ENCODE results near the gene APOL1. TPM values are rescaled to one million over a fixed set of nuclear protein-coding genes. Genes with fewer than 3 reads are reported as not detected.
"Not testable (repeated sequence)": the region's sequence is repeated elsewhere in the genome, so short reads cannot be mapped to it uniquely, and the experiment has no call there.

The APOL1 gene
- total RNA-seq, 2 donors from 2014 or later = 52.8 to 89.4 TPM

DNA sequence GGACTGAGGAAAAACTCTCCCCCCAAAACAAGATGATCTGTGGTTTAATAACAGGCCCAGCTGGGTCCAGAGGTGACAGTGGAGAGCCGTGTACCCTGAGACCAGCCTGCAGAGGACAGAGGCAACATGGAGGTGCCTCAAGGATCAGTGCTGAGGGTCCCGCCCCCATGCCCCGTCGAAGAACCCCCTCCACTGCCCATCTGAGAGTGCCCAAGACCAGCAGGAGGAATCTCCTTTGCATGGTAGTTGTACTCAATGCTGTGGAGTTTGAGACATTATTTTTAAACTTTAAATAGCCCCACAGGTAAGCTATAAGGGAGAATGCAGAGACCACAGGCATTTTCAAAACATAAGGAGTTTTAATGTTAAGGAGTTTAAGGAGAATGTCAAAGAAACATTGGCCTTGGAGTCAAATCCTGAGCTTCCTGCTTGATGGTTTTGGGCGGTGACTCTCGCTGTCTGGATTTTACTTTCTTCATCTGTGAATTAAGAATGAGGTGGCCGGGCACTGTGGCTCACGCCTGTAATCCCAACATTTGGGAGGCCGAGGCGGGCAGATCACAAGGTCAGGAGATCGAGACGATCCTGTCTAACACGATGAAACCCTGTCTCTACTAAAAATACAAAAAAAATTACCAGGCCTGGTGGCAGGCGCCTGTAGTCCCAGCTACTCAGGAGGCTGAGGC, 6.8 kb downstream of the APOL1 start:
- H3K4me1 Mint-ChIP-seq = peaks cover 31% of the 10 kb centered on the region
- no peaks in the 10 kb centered on the region for H3K9me3 Mint-ChIP-seq
- peak overlapping the region; percentile 87 for H3K27ac Mint-ChIP-seq

DNA sequence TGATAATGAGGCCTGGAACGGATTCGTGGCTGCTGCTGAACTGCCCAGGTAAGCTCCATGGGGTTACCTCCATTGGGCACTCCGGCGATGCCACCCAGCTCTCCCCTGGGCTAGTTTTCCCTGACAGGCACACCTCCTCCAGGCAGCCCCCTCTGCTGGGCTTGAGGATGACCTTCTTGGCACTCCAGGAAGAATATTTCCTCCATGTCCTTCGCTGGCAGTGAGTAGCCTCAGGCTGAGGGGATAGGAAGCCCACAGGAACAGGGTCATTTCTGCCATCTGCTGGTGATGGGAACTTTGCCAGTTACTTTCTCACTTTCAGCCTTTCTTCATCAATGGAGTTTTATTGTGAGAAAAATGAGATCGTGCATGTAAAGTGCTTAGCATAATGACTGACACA, 8.7 kb downstream of the APOL1 start:
- not testable (repeated sequence) for H3K27ac Mint-ChIP-seq; H3K4me3 Mint-ChIP-seq; H3K9me3 Mint-ChIP-seq; ATAC-seq (replicated peaks); H3K27me3 Mint-ChIP-seq
- Mint-ChIP-seq H3K4me1 (peaks cover 21% of the 10 kb centered on the region), H3K36me3 (ENCODE audit: low read depth) (peaks cover 100% of the 10 kb centered on the region)

More for the DNA sequence above, 6.8 kb downstream of the APOL1 start:
- Mint-ChIP-seq H3K27me3 (no peaks in the 10 kb centered on the region), H3K36me3 (ENCODE audit: low read depth) (peaks cover 100% of the 10 kb centered on the region), H3K4me3 (peak overlapping the region; percentile 97)
- ATAC-seq (replicated peaks) = no peak

DNA sequence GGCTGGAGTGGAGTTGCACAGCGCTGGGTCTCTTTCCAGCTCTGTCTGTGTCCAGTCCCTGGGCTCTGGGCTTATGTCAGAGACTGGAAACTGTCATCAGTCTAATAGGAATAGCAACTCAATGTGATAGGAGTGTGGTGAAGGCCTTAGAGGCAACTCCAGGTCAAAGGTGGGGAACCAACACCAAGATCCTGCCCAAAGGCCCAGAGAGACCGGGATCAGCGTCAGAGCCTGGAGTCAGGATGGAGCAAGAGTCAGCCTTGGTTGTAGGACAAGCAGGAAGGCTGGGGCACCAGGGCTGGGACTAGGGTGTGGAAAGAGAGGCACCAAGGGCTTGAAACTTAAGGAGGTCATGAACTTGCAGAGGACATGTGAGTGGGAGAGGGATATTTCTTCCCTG, 9.4 kb downstream of the APOL1 start:
- H3K4me3 Mint-ChIP-seq; H3K9me3 Mint-ChIP-seq; H3K27me3 Mint-ChIP-seq; ATAC-seq (replicated peaks): not testable (repeated sequence)
- Mint-ChIP-seq H3K36me3 (ENCODE audit: low read depth) (peaks cover 100% of the 10 kb centered on the region), H3K4me1 (peaks cover 17% of the 10 kb centered on the region), H3K27ac (peak overlapping the region; percentile 52)

DNA sequence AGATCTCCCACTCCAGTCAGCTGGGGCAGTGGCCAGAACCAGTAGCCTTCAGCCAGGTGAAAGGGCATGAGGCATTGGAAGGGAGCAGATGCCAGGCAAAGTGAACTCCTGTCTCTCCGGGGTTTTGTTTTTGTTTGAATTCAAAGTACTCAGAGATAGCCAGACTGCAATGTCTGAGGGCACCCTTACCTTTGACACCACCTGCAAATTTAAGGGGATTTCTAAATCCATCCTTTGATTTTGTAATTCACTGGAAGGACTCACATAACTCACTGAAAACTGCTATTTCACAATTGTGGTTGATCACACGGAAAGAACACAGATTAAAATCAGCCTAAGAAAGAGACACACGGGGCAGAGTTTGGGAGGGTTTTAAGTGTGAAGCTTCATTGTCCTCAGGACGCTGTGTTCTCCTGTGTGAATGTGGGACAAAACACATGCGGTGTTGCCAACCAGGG, 10.3 kb downstream of the APOL1 start:
- H3K4me3 Mint-ChIP-seq; H3K27me3 Mint-ChIP-seq; H3K9me3 Mint-ChIP-seq; ATAC-seq (replicated peaks): not testable (repeated sequence)
- Mint-ChIP-seq H3K4me1 (peaks cover 10% of the 10 kb centered on the region), H3K36me3 (ENCODE audit: low read depth) (peaks cover 100% of the 10 kb centered on the region), H3K27ac (peak overlapping the region; percentile 47)

DNA sequence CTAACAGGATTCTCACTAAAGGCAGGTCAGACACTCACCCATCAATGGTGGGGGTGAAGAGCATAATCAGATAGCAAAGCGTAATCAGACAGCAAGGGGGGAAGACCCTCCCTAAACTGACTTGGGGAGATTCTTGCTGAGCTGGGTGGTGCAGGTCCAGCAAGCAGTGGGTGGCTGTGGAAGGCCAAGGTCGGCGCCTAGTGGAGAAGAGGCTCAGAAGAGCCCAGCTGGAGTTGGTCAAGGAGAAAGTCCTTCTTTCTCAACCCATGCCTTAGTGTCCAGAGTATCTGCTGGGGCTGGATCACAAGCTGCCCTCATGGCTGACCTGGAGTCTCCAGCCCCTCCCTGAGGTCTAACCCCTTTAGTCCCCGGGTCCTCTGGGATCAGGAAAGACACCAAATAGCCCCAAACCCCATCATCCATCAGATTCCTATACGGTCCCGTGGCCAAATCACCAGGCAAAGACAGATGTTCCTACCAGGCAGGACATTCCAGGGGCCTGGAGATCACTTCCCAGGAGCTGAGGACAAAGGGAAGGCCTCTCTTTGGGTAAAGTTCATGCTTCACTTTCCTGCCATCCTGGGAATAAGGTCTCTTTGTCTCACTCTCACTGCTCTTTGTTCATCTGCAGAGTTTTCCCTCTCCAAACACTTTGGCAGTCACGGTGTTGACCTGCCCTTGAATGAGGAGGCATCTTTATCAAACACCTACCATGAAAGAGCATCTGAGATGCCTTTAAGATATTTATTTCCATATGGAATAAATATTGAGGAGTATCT, 11.1 kb downstream of the APOL1 start:
- H3K4me1 Mint-ChIP-seq; H3K9me3 Mint-ChIP-seq; H3K27me3 Mint-ChIP-seq; H3K27ac Mint-ChIP-seq; ATAC-seq (replicated peaks); H3K4me3 Mint-ChIP-seq: not testable (repeated sequence)
- peaks cover 95% of the 10 kb centered on the region for H3K36me3 Mint-ChIP-seq (ENCODE audit: low read depth)

DNA sequence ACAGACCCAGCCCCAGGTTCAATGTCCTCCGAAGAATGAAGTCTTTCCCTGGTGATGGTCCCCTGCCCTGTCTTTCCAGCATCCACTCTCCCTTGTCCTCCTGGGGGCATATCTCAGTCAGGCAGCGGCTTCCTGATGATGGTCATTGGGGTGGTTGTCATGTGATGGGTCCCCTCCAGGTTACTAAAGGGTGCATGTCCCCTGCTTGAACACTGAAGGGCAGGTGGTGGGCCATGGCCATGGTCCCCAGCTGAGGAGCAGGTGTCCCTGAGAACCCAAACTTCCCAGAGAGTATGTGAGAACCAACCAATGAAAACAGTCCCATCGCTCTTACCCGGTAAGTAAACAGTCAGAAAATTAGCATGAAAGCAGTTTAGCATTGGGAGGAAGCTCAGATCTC, 14.1 kb downstream of the APOL1 start:
- Mint-ChIP-seq H3K27ac (no peak overlapping the region), H3K4me1 (no peaks in the 10 kb centered on the region), H3K9me3 (no peaks in the 10 kb centered on the region), H3K27me3 (no peaks in the 10 kb centered on the region), H3K4me3 (no peak overlapping the region), H3K36me3 (ENCODE audit: low read depth) (peaks cover 65% of the 10 kb centered on the region)
- ATAC-seq (replicated peaks) = no peak

- H3K27ac Mint-ChIP-seq = no peak overlapping the region
- no peak for ATAC-seq (replicated peaks)
- H3K4me1 Mint-ChIP-seq = no peaks in the 10 kb centered on the region
- no peaks in the 10 kb centered on the region for H3K27me3 Mint-ChIP-seq
- no peaks in the 10 kb centered on the region for H3K9me3 Mint-ChIP-seq
- no peak overlapping the region for H3K4me3 Mint-ChIP-seq
- peaks cover 56% of the 10 kb centered on the region for H3K36me3 Mint-ChIP-seq (ENCODE audit: low read depth)
Measured at GRCh38 chr22:36267896-36268485, 15.1 kb downstream of the APOL1 start.

GRCh38 chr22:36271231-36271630, 18.3 kb downstream of the APOL1 start:
- peaks cover 23% of the 10 kb centered on the region for H3K36me3 Mint-ChIP-seq (ENCODE audit: low read depth)
- H3K9me3 Mint-ChIP-seq; H3K27me3 Mint-ChIP-seq; H3K27ac Mint-ChIP-seq; H3K4me3 Mint-ChIP-seq; ATAC-seq (replicated peaks): not testable (repeated sequence)
- H3K4me1 Mint-ChIP-seq = peaks cover 14% of the 10 kb centered on the region

GRCh38 chr22:36271951-36272350, 19.0 kb downstream of the APOL1 start:
- peaks cover 14% of the 10 kb centered on the region for H3K4me1 Mint-ChIP-seq
- peaks cover 16% of the 10 kb centered on the region for H3K36me3 Mint-ChIP-seq (ENCODE audit: low read depth)
- not testable (repeated sequence) for ATAC-seq (replicated peaks); H3K4me3 Mint-ChIP-seq; H3K9me3 Mint-ChIP-seq; H3K27me3 Mint-ChIP-seq
- H3K27ac Mint-ChIP-seq = peak overlapping the region; percentile 63

DNA sequence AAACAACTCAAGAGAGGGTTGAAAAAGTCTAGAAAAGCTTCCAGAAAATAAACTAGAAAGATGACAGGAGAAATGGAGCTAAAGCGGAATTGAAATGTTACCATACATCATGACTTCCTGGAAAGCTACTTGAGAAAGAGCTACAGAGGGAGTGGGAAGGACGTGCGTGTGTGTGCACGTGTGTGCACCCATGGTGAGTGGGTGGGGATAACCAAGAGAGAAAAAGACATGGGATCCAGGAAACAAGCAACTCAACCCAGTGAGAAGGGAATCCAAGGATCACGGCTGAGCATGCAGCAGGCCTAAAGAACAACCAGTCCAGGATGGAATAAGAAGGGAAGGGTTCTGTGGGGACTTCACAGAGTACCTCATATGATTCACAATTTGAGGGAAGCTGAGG, 21.6 kb downstream of the APOL1 start:
- Mint-ChIP-seq H3K4me1 (peaks cover 19% of the 10 kb centered on the region), H3K27me3 (no peaks in the 10 kb centered on the region), H3K36me3 (ENCODE audit: low read depth) (peaks cover 6% of the 10 kb centered on the region), H3K4me3 (peak overlapping the region; percentile 1), H3K27ac (peak overlapping the region; percentile 2), H3K9me3 (no peaks in the 10 kb centered on the region)
- no peak for ATAC-seq (replicated peaks)

DNA sequence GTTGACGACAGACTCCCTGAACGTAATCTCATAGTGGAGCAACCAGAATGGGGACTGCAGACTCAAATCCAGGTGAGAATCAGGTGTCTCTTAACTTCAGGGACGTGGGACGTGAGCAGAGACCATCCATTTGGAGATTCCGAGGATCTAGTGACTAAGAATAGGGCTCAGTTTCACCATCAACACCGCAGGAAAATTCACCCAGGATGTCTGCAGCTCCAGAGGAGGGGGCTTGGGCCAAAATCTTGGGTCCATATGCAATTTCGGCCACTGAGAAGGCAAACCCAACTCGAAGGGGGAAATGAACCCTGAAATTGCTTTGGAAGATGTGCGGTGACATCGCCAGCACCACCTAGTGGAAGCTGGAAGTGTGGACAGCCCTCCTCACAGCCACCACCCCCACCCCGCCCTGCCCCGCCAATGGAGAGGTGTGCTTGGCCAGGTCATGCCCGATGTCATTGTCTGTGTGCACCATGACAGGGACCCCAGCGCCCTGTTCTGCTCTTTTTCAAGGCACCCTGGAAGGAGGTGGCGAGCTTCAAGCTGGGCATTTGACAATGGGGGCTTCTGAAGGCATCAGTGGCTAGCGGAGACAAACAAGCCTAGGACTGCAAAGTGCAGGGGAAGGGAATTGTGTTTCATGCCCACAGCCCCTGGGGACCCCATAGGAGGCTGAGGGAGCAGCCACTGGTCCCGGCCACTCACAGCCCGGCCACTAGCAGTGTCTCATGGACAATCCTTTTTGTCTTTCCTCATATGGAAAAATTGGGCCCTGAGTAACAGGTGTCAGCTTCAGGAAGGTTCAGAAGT, 24.8 kb downstream of the APOL1 start:
- Mint-ChIP-seq H3K36me3 (ENCODE audit: low read depth) (peaks cover 36% of the 10 kb centered on the region), H3K4me1 (peaks cover 19% of the 10 kb centered on the region), H3K4me3 (no peak overlapping the region), H3K27me3 (no peaks in the 10 kb centered on the region), H3K27ac (peak overlapping the region; percentile 47), H3K9me3 (no peaks in the 10 kb centered on the region)
- peak; percentile 78 for ATAC-seq (replicated peaks)

DNA sequence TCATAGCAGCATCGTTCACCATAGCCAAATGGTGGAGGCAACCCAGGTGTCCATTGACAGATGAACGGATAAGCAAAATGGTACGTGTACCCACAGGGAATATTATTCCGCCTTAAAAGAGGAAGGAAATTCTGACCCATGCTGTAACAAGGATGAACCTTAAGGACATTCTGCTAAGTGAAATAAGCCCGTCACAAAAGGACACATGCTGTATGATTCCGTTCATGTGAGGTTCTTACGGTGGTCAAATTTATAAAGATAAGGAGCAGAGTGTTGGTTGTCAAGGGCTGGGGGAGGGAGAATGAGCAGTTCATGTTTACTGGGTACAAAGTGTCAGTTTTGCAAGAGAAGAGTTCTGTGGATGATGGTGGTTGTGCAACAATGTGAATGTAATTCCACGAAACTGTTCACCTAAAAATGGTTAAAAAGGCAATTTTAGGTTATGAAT, 26.3 kb downstream of the APOL1 start:
- Mint-ChIP-seq H3K27ac (no peak overlapping the region), H3K36me3 (ENCODE audit: low read depth) (peaks cover 51% of the 10 kb centered on the region), H3K27me3 (no peaks in the 10 kb centered on the region), H3K9me3 (no peaks in the 10 kb centered on the region), H3K4me1 (peaks cover 12% of the 10 kb centered on the region), H3K4me3 (no peak overlapping the region)
- no peak for ATAC-seq (replicated peaks)

DNA sequence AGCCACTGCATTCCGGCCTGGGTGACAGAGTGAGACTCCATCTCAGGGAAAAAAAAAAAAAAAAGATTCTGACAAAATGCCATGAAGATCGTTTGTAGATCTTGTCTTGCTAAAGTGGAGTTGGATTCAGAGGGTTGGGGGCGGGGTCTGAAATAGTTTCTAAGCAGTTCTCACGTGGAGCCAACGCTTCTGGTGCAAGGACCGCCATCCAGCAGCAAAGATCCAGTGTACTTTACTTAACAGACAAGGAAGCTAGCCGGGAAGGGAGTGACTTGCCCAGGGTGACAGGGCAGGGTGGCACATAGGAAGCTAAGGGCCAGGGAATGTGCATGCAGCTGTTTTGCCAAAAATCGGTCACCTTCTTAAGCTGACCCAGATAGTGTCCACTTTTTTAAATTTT, 27.4 kb downstream of the APOL1 start:
- H3K36me3 Mint-ChIP-seq (ENCODE audit: low read depth) = peaks cover 63% of the 10 kb centered on the region
- no peaks in the 10 kb centered on the region for H3K9me3 Mint-ChIP-seq
- H3K27ac Mint-ChIP-seq = peak overlapping the region; percentile 33
- H3K4me3 Mint-ChIP-seq = no peak overlapping the region
- peaks cover 6% of the 10 kb centered on the region for H3K4me1 Mint-ChIP-seq
- no peaks in the 10 kb centered on the region for H3K27me3 Mint-ChIP-seq
- ATAC-seq (replicated peaks) = no peak

GRCh38 chr22:36281781-36282327, 28.9 kb downstream of the APOL1 start:
- H3K27ac Mint-ChIP-seq = no peak overlapping the region
- ATAC-seq (replicated peaks) = no peak
- peaks cover 9% of the 10 kb centered on the region for H3K4me1 Mint-ChIP-seq

More at GRCh38 chr22:36281781-36282327, 28.9 kb downstream of the APOL1 start:
- no peaks in the 10 kb centered on the region for H3K27me3 Mint-ChIP-seq
- H3K4me3 Mint-ChIP-seq = no peak overlapping the region
- H3K9me3 Mint-ChIP-seq = no peaks in the 10 kb centered on the region
- peaks cover 77% of the 10 kb centered on the region for H3K36me3 Mint-ChIP-seq (ENCODE audit: low read depth)
